Loucy (cell line): ENCODE data around the gene BST1.

Source experiments
- CTCF ChIP-seq: fragments of 200-600 bp; sonication (generic); conservative IDR thresholded peaks from 2 replicates; pipeline ENCODE4 v1.5.1; 2014; ENCODE audit warnings: mild to moderate bottlenecking, antibody characterized with exemption, low read length
- EZH2phosphoT487 ChIP-seq: fragments of 200-600 bp; IDR thresholded peaks from 2 replicates; pipeline ENCODE4 v1.6.1; 2018; ENCODE audit warnings: antibody characterized with exemption, mild to moderate bottlenecking, moderate library complexity, borderline replicate concordance

- TF ChIP-seq CTCF (no peak), EZH2phosphoT487 (no peak)
These were observed 50.9 kb downstream of the BST1 start for GRCh38 chr4:15753786-15754185.
